ENCODE results near the gene EPS8L3. TPM values are rescaled to one million over a fixed set of nuclear protein-coding genes. Genes with fewer than 3 reads are reported as not detected.
"Not testable (repeated sequence)": the region's sequence is repeated elsewhere in the genome, so short reads cannot be mapped to it uniquely, and the experiment has no call there.

EPS8L3 gene
- total RNA-seq, 1 experiment from 2014 or later = not detected

GRCh38 chr1:109712321-109712864, 51.3 kb downstream of the EPS8L3 start:
- no peak for DNase-seq
- no peaks in the 10 kb centered on the region for H3K9me2 ChIP-seq (replicated peaks; ENCODE audit: insufficient read depth, low read length)
- H3K4me3 ChIP-seq (ENCODE audit: low read length) = no peak overlapping the region
- no peaks in the 10 kb centered on the region for H3K27me3 ChIP-seq (ENCODE audit: low read length)
- no peaks in the 10 kb centered on the region; the same call in 1 of the 2 replicates for H3K36me3 ChIP-seq (ENCODE audit: insufficient read depth, low read length)
- H3K9me3 ChIP-seq (ENCODE audit: low read length) = no peaks in the 10 kb centered on the region
- no peak overlapping the region for H3K9ac ChIP-seq (ENCODE audit: low read length)
- no peak overlapping the region for H3K4me2 ChIP-seq (ENCODE audit: low read depth, low read length, poor library complexity, severe bottlenecking)
- H2AFZ ChIP-seq (ENCODE audit: low read length) = no peak overlapping the region
- no peak overlapping the region for H3K27ac ChIP-seq (ENCODE audit: low read length)
- H4K20me1 ChIP-seq (ENCODE audit: insufficient read depth, low read depth, low read length) = no peaks in the 10 kb centered on the region
- H3K4me1 ChIP-seq (ENCODE audit: low read length) = no peaks in the 10 kb centered on the region
- H3K79me2 ChIP-seq (ENCODE audit: low read length) = no peaks in the 10 kb centered on the region

GRCh38 chr1:109711593-109712320, 52.0 kb downstream of the EPS8L3 start, which contains the start of gene GSTM5:
GSTM5 (plus strand) TSS chr1:109712251; CDS start chr1:109712313, 62 bp downstream.
- H3K4me3 ChIP-seq (ENCODE audit: low read length); H4K20me1 ChIP-seq (ENCODE audit: insufficient read depth, low read depth, low read length); H3K4me1 ChIP-seq (ENCODE audit: low read length); H3K9me2 ChIP-seq (replicated peaks; ENCODE audit: insufficient read depth, low read length); H3K27me3 ChIP-seq (ENCODE audit: low read length); H3K9me3 ChIP-seq (ENCODE audit: low read length); DNase-seq; H3K9ac ChIP-seq (ENCODE audit: low read length); H3K4me2 ChIP-seq (ENCODE audit: low read depth, low read length, poor library complexity, severe bottlenecking); H3K36me3 ChIP-seq (ENCODE audit: insufficient read depth, low read length); H3K79me2 ChIP-seq (ENCODE audit: low read length); H2AFZ ChIP-seq (ENCODE audit: low read length); H3K27ac ChIP-seq (ENCODE audit: low read length): not testable (repeated sequence)

- H3K79me2 ChIP-seq (ENCODE audit: low read length); H3K9me2 ChIP-seq (replicated peaks; ENCODE audit: insufficient read depth, low read length); H3K27ac ChIP-seq (ENCODE audit: low read length); H3K9me3 ChIP-seq (ENCODE audit: low read length); H3K4me3 ChIP-seq (ENCODE audit: low read length); H3K36me3 ChIP-seq (ENCODE audit: insufficient read depth, low read length); DNase-seq; H3K4me1 ChIP-seq (ENCODE audit: low read length); H3K9ac ChIP-seq (ENCODE audit: low read length); H4K20me1 ChIP-seq (ENCODE audit: insufficient read depth, low read depth, low read length); H3K4me2 ChIP-seq (ENCODE audit: low read depth, low read length, poor library complexity, severe bottlenecking); H3K27me3 ChIP-seq (ENCODE audit: low read length); H2AFZ ChIP-seq (ENCODE audit: low read length): not testable (repeated sequence)
These were observed 53.9 kb downstream of the EPS8L3 start for GRCh38 chr1:109709822-109710221.

- H3K4me1 ChIP-seq (ENCODE audit: low read length); H3K9ac ChIP-seq (ENCODE audit: low read length); H3K79me2 ChIP-seq (ENCODE audit: low read length); DNase-seq; H3K9me2 ChIP-seq (replicated peaks; ENCODE audit: insufficient read depth, low read length); H3K4me3 ChIP-seq (ENCODE audit: low read length); H3K27me3 ChIP-seq (ENCODE audit: low read length); H3K27ac ChIP-seq (ENCODE audit: low read length); H3K9me3 ChIP-seq (ENCODE audit: low read length); H3K4me2 ChIP-seq (ENCODE audit: low read depth, low read length, poor library complexity, severe bottlenecking); H4K20me1 ChIP-seq (ENCODE audit: insufficient read depth, low read depth, low read length); H3K36me3 ChIP-seq (ENCODE audit: insufficient read depth, low read length); H2AFZ ChIP-seq (ENCODE audit: low read length): not testable (repeated sequence)
These were observed 54.8 kb downstream of the EPS8L3 start for GRCh38 chr1:109708949-109709348.

GRCh38 chr1:109705411-109705810, 58.3 kb downstream of the EPS8L3 start:
- H3K36me3 ChIP-seq (ENCODE audit: insufficient read depth, low read length) = no peaks in the 10 kb centered on the region; the same call in 1 of the 2 replicates
- no peaks in the 10 kb centered on the region for H4K20me1 ChIP-seq (ENCODE audit: insufficient read depth, low read depth, low read length)
- no peak overlapping the region for H3K9ac ChIP-seq (ENCODE audit: low read length)

GRCh38 chr1:109704173-109704572, 59.5 kb downstream of the EPS8L3 start:
- no peak overlapping the region for H3K9ac ChIP-seq (ENCODE audit: low read length)
- H3K27me3 ChIP-seq (ENCODE audit: low read length) = no peaks in the 10 kb centered on the region
- H4K20me1 ChIP-seq (ENCODE audit: insufficient read depth, low read depth, low read length) = no peaks in the 10 kb centered on the region
- no peaks in the 10 kb centered on the region for H3K36me3 ChIP-seq (ENCODE audit: insufficient read depth, low read length)
- H3K79me2 ChIP-seq (ENCODE audit: low read length) = no peaks in the 10 kb centered on the region
- H3K4me2 ChIP-seq (ENCODE audit: low read depth, low read length, poor library complexity, severe bottlenecking) = no peak overlapping the region
- H2AFZ ChIP-seq (ENCODE audit: low read length) = no peak overlapping the region
- DNase-seq = peak; percentile 55
- no peaks in the 10 kb centered on the region for H3K9me2 ChIP-seq (replicated peaks; ENCODE audit: insufficient read depth, low read length)
- no peak overlapping the region for H3K4me3 ChIP-seq (ENCODE audit: low read length)
- H3K4me1 ChIP-seq (ENCODE audit: low read length) = no peaks in the 10 kb centered on the region
- no peaks in the 10 kb centered on the region for H3K9me3 ChIP-seq (ENCODE audit: low read length)
- no peak overlapping the region for H3K27ac ChIP-seq (ENCODE audit: low read length)

More at GRCh38 chr1:109705411-109705810, 58.3 kb downstream of the EPS8L3 start:
- DNase-seq = no peak
- Histone ChIP-seq H3K4me2 (ENCODE audit: low read depth, low read length, poor library complexity, severe bottlenecking) (no peak overlapping the region), H2AFZ (ENCODE audit: low read length) (no peak overlapping the region), H3K9me3 (ENCODE audit: low read length) (no peaks in the 10 kb centered on the region), H3K79me2 (ENCODE audit: low read length) (no peaks in the 10 kb centered on the region), H3K27me3 (ENCODE audit: low read length) (no peaks in the 10 kb centered on the region), H3K27ac (ENCODE audit: low read length) (no peak overlapping the region), H3K4me1 (ENCODE audit: low read length) (no peaks in the 10 kb centered on the region), H3K4me3 (ENCODE audit: low read length) (no peak overlapping the region), H3K9me2 (replicated peaks; ENCODE audit: insufficient read depth, low read length) (no peaks in the 10 kb centered on the region)

GRCh38 chr1:109702940-109703339, 60.8 kb downstream of the EPS8L3 start:
- not testable (repeated sequence) for H3K4me3 ChIP-seq (ENCODE audit: low read length); H3K4me2 ChIP-seq (ENCODE audit: low read depth, low read length, poor library complexity, severe bottlenecking)

More at GRCh38 chr1:109702940-109703339, 60.8 kb downstream of the EPS8L3 start:
- not testable (repeated sequence) for H3K27me3 ChIP-seq (ENCODE audit: low read length); H4K20me1 ChIP-seq (ENCODE audit: insufficient read depth, low read depth, low read length); H3K9ac ChIP-seq (ENCODE audit: low read length); H3K36me3 ChIP-seq (ENCODE audit: insufficient read depth, low read length); H3K27ac ChIP-seq (ENCODE audit: low read length); H3K4me1 ChIP-seq (ENCODE audit: low read length); H3K9me3 ChIP-seq (ENCODE audit: low read length); H3K9me2 ChIP-seq (replicated peaks; ENCODE audit: insufficient read depth, low read length); DNase-seq; H3K79me2 ChIP-seq (ENCODE audit: low read length); H2AFZ ChIP-seq (ENCODE audit: low read length)
